ENCODE measurements around the gene KANK3.

- no peak for TF ChIP-seq E4F1 (CRISPR knock-in tag; IDR thresholded peaks at IDR 0.05; ENCODE audit: borderline replicate concordance)
- TF ChIP-seq CTCF (IDR thresholded peaks at IDR 0.05 in 2 of 3, conservative IDR thresholded peaks at IDR 0.05 in 1 of 3; ENCODE audit: insufficient read depth in 2 of 3, low read depth in 1 of 3, low read length in 3 of 3), result no peak
- no peak for TF ChIP-seq RAD21 (CRISPR knock-in tag; conservative IDR thresholded peaks at IDR 0.05 in 1 of 2, IDR thresholded peaks at IDR 0.05 in 1 of 2)
- no peak for TF ChIP-seq ATF3 (IDR thresholded peaks at IDR 0.05)
- TF ChIP-seq ATF3 (CRISPR knock-in tag; conservative IDR thresholded peaks at IDR 0.05), result no peak
- no peak for TF ChIP-seq TAF1 (IDR thresholded peaks at IDR 0.05; ENCODE audit: control insufficient read depth, extremely low read depth, insufficient read depth, low read length, severe bottlenecking)
- TF ChIP-seq MAFF (IDR thresholded peaks at IDR 0.05; ENCODE audit: low read length), result no peak
- TF ChIP-seq ZNF263 (CRISPR knock-in tag; IDR thresholded peaks at IDR 0.05; ENCODE audit: borderline replicate concordance), result no peak
- no peak for TF ChIP-seq C11orf30 (IDR thresholded peaks at IDR 0.05; ENCODE audit: low read depth)
- TF ChIP-seq SP2 (IDR thresholded peaks at IDR 0.05; ENCODE audit: extremely low read depth, low read depth, low read length, poor library complexity, severe bottlenecking), result no peak
- no peak for TF ChIP-seq RFX5 (IDR thresholded peaks at IDR 0.05; ENCODE audit: low read depth, low read length)
Observed at GRCh38 chr19:8337728-8338127, 5.3 kb downstream of the KANK3 start.

Data from K562 (cell line).